Activated T-cell treated with anti-CD3 and anti-CD28 coated beads for 1 hour (primary cell): ENCODE results near the gene TRIM65.
A peak's percentile ranks its signal among the peaks of the same experiment; 100 is the strongest.
"Not testable (repeated sequence)": the region's sequence is repeated elsewhere in the genome, so short reads cannot be mapped to it uniquely, and the experiment has no call there.

Experiments
- DNase-seq: peaks from one replicate; pipeline ENCODE4 v3.0.0-alpha.2; 2020; ENCODE audit warnings: low read depth

TRIM65 gene

GRCh38 chr17:75851693-75851991, 45.1 kb downstream of the TRIM65 start:
- DNase-seq: not testable (repeated sequence)

DNA sequence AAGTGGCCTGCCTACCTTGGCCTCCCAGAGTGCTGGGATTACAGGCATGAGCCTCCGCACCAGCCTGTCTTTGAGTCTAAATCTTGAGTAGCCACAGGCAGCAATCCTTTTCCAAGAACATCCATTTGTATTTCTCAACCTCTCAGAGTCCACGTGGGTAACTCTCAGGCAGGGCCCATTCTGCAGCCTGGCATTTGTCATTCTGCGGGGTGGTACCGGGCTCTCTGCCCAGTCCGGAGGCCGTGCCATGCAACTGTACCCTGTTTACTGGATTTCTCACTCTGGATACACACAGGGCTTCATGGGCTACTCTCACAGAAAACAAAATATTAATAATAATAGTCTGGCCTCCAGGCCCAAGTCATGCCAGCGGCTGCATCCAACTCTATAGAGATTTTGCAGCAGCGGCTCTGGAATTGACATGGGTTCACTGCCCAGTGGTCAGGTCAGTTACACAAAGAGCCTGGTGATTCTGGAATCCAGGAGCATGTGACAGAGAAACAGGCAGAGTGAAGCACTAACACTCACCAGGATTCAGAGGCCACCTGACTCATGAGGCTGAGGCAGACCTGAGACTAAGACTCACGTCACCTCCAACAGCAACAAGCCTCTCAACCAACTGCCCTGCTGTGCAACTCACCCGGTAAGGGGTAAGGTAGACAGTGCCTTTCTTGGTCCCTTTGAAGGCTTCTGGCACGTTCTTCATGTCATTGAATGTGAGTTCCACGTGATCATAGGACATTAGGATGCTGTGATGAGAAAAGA, 45.6 kb downstream of the TRIM65 start:
- DNase-seq: no peak

GRCh38 chr17:75849724-75850123, 47.0 kb downstream of the TRIM65 start:
- DNase-seq: no peak

DNA sequence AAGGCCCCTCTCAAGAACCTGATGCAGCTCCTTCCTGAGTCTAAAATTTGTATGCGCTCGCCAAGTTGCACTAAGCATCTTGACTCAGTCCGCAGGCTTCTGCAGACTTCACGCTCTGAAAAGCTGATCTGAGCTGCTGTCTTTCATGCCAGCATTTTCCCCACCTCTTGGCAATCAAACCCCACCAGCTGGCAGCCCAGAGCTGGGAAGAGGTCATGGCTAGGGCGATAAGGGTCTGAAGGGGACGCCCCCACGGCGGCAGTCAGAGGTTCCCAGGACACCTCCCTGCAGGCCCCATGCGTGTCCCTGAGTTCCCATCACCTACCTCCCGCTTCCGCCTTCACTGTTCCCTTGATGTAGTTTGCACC, 47.5 kb downstream of the TRIM65 start:
- DNase-seq: no peak

DNA sequence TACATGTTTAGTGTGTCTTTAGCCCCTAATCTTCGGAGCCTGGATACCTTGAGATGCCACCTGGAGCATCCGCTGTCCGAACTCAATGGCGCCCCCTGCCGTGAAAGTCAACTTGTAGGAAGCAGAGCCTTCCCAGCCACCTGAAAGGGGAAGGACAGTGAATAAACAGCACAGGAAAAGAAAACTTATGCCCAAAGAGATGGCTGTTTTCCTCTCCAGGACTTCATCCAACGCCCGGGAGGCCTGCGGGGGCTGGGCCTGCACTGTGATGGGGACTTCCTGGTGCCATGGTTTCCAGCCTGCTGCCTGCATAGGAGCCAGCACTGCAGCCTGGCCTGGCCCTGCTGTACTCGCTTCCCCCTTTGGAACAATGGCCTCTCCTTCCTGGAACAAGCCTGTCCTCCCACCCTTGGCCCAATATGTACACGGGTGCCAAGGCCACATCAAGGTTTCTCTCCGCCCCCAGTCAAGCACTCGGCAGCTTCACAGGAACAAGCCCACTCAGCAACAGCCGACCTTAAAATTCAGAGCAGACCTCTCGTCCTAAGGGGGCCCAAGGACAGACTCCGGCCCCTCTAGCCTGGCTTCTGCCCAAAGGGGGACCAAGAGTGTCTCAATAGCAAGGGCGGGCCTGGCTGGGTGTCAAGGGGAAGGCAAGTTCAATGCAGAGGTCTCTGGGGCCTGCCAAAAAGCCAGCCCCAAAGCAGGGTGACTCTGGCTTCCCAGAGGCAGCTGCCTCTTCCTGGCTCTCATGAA, 48.0 kb downstream of the TRIM65 start:
- peak; percentile 87 for DNase-seq

- DNase-seq: no peak
Measured at GRCh38 chr17:75847614-75848522, 48.9 kb downstream of the TRIM65 start.

GRCh38 chr17:75846692-75847613, 49.8 kb downstream of the TRIM65 start:
- DNase-seq: no peak

DNA sequence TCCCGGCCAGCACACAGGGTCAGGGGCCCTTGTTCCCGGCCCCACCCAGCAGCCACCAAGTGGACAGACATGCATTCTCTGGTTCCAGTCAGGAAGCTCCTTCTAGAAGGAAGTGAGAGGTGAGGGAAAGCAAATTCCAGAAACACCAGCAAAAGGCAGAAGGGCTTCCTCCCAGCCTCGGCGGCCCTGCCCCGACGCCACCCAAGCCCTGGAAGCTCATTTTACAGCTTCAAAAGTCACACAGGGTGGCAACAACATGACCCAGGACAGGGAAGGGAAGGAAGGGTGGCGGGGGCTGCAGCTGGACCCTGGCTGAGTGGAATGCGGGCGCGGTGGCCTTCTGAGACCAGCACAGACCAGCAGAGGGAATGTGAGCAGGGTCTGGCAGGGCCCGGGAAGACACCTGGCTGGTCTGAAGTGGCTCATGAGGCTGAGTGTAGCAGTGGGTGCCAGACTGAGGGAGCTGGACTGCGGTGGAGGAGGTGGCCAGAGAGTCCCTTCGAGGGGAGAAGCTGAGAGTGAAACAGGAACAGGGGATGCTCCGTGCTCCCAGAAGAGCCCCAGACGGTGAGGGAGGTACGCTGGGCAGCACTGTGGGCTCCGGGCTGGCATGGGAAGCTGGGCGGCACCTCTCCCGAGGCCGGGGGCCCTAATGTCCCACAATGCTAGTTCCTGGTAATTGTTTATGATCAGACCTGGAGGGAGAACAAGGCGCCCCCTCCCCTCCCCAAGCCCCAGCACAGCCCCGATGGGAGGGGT, 50.6 kb downstream of the TRIM65 start:
- DNase-seq: no peak

- peak; percentile 46 for DNase-seq
Measured at GRCh38 chr17:75845058-75845711, 51.6 kb downstream of the TRIM65 start.

DNA sequence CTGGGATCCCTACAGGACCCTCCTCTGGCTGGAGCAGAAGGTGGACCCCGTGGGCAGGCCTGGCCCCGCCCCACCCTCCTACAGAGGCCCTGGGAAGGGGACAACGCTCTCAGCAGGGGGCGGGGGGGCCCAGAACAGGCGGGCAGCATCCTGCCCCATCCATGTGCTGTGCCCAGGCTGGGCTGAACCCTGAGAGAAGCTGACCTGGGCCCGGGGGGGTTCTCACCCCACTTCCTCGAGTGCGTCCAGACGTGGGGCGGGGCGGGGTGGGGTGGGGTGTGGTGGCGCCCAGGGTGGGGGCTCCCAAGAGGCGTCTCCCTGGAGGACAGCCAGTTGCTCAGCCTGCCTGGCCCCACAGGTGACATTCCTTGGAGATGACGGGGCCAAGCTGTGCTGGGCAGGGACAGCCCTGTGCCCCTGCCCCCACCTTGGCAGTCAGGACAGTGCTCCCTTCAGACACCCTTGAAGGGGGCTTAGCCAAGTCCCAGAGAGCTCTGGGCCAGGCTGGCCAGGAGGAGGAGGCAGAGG, 52.2 kb downstream of the TRIM65 start:
- DNase-seq: no peak

- DNase-seq: peak; percentile 54
Measured at GRCh38 chr17:75843577-75844529, 52.9 kb downstream of the TRIM65 start, which contains the start of gene UNC13D. Gene UNC13D (minus strand): TSS chr17:75844404. CDS start chr17:75844337, 67 bp downstream.

GRCh38 chr17:75842963-75843576, 53.7 kb downstream of the TRIM65 start:
- DNase-seq: peak; percentile 14

- no peak for DNase-seq
Measured at GRCh38 chr17:75842411-75842810, 54.3 kb downstream of the TRIM65 start.

GRCh38 chr17:75840799-75841164, 56.0 kb downstream of the TRIM65 start:
- DNase-seq: no peak

- no peak for DNase-seq
Measured at GRCh38 chr17:75839942-75840798, 56.6 kb downstream of the TRIM65 start.
